WERI-Rb-1 (cell line): ENCODE data around the gene PLEKHA3.

Source experiments
- DNase-seq: peaks from one replicate; pipeline ENCODE4 v3.0.0-alpha.2; 2020
- H3K27ac ChIP-seq: fragments of 250-450 bp; sonication (Bioruptor Pico); 2 replicates; pipeline ENCODE4 v1.5.1; 2020; ENCODE audit warnings: mild to moderate bottlenecking, moderate library complexity
- H3K27me3 ChIP-seq: fragments of 250-450 bp; sonication (Bioruptor Pico); 2 replicates; pipeline ENCODE4 v1.5.1; 2021; ENCODE audit warnings: mild to moderate bottlenecking, low read depth, moderate library complexity; ENCODE audit not compliant: insufficient read depth, severe bottlenecking
- H3K36me3 ChIP-seq: fragments of 250-450 bp; sonication (Bioruptor Pico); 2 replicates; pipeline ENCODE4 v1.5.1; 2020; ENCODE audit warnings: mild to moderate bottlenecking, moderate library complexity
- H3K4me3 ChIP-seq: 2 replicates; pipeline ENCODE4 v1.5.1; 2011; ENCODE audit warnings: low read depth, mild to moderate bottlenecking, control low read depth, low read length
- H3K9me3 ChIP-seq: fragments of 250-450 bp; sonication (Bioruptor Pico); 2 replicates; pipeline ENCODE4 v1.5.1; 2021; ENCODE audit warnings: mild to moderate bottlenecking, moderate library complexity; ENCODE audit not compliant: severe bottlenecking
- TF ChIP-seq, protein P1 (sequence below): IDR thresholded peaks from 2 replicates; pipeline ENCODE4 v1.5.1; 2011; ENCODE audit warnings: low read depth, mild to moderate bottlenecking, control low read depth, inconsistent platforms, low read length

The PLEKHA3 gene

GRCh38 chr2:178526256-178526655, 46.0 kb downstream of the PLEKHA3 start:
- Histone ChIP-seq H3K27me3 (no peaks in the 10 kb centered on the region), H3K36me3 (peaks cover 2% of the 10 kb centered on the region; the same call in 1 of the 2 replicates), H3K27ac (no peak overlapping the region), H3K4me3 (no peak overlapping the region), H3K9me3 (no peaks in the 10 kb centered on the region)
- DNase-seq: no peak
- TF ChIP-seq, protein P1, sequence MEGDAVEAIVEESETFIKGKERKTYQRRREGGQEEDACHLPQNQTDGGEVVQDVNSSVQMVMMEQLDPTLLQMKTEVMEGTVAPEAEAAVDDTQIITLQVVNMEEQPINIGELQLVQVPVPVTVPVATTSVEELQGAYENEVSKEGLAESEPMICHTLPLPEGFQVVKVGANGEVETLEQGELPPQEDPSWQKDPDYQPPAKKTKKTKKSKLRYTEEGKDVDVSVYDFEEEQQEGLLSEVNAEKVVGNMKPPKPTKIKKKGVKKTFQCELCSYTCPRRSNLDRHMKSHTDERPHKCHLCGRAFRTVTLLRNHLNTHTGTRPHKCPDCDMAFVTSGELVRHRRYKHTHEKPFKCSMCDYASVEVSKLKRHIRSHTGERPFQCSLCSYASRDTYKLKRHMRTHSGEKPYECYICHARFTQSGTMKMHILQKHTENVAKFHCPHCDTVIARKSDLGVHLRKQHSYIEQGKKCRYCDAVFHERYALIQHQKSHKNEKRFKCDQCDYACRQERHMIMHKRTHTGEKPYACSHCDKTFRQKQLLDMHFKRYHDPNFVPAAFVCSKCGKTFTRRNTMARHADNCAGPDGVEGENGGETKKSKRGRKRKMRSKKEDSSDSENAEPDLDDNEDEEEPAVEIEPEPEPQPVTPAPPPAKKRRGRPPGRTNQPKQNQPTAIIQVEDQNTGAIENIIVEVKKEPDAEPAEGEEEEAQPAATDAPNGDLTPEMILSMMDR: no peak

DNA sequence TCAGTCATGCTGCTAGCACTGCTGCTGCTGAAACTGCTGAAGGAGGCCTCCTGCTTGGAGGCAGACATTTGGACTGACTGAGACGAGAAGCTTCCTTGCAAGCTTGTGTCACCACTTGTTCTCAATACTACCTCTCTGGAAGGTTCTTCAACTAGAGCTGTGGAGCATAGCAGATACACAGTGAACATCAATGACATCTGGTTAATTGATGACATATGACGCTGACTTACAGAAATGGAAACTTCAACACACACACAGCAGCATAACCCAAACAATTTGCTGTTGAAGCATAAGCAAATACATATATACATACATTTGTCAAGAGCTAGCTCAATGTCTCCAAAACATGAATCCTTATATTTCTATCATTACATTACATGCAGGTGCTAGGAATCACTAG, 47.3 kb downstream of the PLEKHA3 start:
- TF ChIP-seq, protein P1: no peak
- Histone ChIP-seq H3K9me3 (no peaks in the 10 kb centered on the region), H3K27me3 (no peaks in the 10 kb centered on the region), H3K36me3 (peaks cover 7% of the 10 kb centered on the region), H3K4me3 (no peak overlapping the region), H3K27ac (no peak overlapping the region)
- DNase-seq: no peak

GRCh38 chr2:178528647-178529046, 48.4 kb downstream of the PLEKHA3 start:
- Histone ChIP-seq H3K27ac (no peak overlapping the region), H3K9me3 (no peaks in the 10 kb centered on the region), H3K27me3 (no peaks in the 10 kb centered on the region), H3K36me3 (peaks cover 9% of the 10 kb centered on the region), H3K4me3 (no peak overlapping the region)
- no peak for DNase-seq
- TF ChIP-seq, protein P1: no peak

- H3K27me3 ChIP-seq: no peaks in the 10 kb centered on the region
- no peak overlapping the region for H3K27ac ChIP-seq
- TF ChIP-seq, protein P1: no peak
- H3K9me3 ChIP-seq: no peaks in the 10 kb centered on the region
- H3K4me3 ChIP-seq: no peak overlapping the region
- H3K36me3 ChIP-seq: peaks cover 15% of the 10 kb centered on the region
- DNase-seq: no peak
Measured at GRCh38 chr2:178529194-178529593, 48.9 kb downstream of the PLEKHA3 start.

GRCh38 chr2:178530131-178530530, 49.9 kb downstream of the PLEKHA3 start:
- H3K36me3 ChIP-seq: peaks cover 24% of the 10 kb centered on the region
- DNase-seq: no peak
- no peak overlapping the region for H3K27ac ChIP-seq
- no peak overlapping the region for H3K4me3 ChIP-seq
- no peaks in the 10 kb centered on the region for H3K27me3 ChIP-seq
- H3K9me3 ChIP-seq: no peaks in the 10 kb centered on the region
- TF ChIP-seq, protein P1: no peak

DNA sequence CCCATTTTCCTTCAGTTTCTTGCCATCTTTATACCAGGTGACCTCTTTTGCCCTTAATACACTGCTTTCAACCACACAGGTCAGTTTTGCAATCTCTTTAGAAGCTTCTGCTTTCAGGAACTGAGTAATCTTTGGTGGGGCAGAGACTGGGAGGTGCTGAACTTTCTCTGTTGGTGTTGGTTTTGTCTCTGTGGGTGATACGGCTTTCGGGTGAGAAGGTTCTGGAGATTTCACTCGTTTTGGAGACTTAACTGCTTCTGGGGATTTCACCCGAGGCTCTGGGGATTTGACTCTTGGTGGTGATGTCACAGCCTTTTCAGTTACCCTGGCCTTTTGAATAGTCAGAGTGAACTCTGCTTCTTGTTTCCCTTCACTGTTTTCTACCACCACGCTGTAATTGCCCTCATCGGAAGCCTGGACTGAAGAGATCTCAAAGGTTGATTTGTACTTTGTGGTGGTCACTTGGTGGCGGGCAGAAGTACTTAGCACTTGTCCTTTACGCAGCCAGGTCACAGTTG, 50.4 kb downstream of the PLEKHA3 start:
- DNase-seq: no peak
- Histone ChIP-seq H3K36me3 (peaks cover 28% of the 10 kb centered on the region), H3K27me3 (no peaks in the 10 kb centered on the region), H3K9me3 (no peaks in the 10 kb centered on the region), H3K4me3 (no peak overlapping the region), H3K27ac (no peak overlapping the region)
- TF ChIP-seq, protein P1: no peak
